ENCODE measurements around the gene DNMT3B.

Gene DNMT3B

DNA sequence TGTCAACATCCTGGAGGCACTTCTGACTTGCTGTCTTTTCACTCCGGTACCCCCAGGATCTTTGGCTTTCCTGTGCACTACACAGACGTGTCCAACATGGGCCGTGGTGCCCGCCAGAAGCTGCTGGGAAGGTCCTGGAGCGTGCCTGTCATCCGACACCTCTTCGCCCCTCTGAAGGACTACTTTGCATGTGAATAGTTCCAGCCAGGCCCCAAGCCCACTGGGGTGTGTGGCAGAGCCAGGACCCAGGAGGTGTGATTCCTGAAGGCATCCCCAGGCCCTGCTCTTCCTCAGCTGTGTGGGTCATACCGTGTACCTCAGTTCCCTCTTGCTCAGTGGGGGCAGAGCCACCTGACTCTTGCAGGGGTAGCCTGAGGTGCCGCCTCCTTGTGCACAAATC is 45.5 kb downstream of the DNMT3B start:
- no peak overlapping the region for H3K27ac ChIP-seq
- H3K27me3 ChIP-seq: no peaks in the 10 kb centered on the region
- TF ChIP-seq, protein P1, sequence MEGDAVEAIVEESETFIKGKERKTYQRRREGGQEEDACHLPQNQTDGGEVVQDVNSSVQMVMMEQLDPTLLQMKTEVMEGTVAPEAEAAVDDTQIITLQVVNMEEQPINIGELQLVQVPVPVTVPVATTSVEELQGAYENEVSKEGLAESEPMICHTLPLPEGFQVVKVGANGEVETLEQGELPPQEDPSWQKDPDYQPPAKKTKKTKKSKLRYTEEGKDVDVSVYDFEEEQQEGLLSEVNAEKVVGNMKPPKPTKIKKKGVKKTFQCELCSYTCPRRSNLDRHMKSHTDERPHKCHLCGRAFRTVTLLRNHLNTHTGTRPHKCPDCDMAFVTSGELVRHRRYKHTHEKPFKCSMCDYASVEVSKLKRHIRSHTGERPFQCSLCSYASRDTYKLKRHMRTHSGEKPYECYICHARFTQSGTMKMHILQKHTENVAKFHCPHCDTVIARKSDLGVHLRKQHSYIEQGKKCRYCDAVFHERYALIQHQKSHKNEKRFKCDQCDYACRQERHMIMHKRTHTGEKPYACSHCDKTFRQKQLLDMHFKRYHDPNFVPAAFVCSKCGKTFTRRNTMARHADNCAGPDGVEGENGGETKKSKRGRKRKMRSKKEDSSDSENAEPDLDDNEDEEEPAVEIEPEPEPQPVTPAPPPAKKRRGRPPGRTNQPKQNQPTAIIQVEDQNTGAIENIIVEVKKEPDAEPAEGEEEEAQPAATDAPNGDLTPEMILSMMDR (IDR thresholded peaks at IDR 0.05): no peak
- no peaks in the 10 kb centered on the region for H3K9me3 ChIP-seq
- H3K36me3 ChIP-seq: no peaks in the 10 kb centered on the region
- no peak overlapping the region for H3K4me3 ChIP-seq (ENCODE audit: low read depth in 1 of 2, low read length in 1 of 2)
- no peaks in the 10 kb centered on the region for H3K4me1 ChIP-seq (ENCODE audit: control insufficient read depth in 1 of 2, insufficient read depth in 1 of 2, low read depth in 1 of 2, low read length in 1 of 2)

DNA sequence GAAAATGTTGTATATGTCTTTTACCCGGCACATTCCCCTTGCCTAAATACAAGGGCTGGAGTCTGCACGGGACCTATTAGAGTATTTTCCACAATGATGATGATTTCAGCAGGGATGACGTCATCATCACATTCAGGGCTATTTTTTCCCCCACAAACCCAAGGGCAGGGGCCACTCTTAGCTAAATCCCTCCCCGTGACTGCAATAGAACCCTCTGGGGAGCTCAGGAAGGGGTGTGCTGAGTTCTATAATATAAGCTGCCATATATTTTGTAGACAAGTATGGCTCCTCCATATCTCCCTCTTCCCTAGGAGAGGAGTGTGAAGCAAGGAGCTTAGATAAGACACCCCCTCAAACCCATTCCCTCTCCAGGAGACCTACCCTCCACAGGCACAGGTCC is 46.3 kb downstream of the DNMT3B start:
- Histone ChIP-seq H3K4me1 (ENCODE audit: control insufficient read depth in 1 of 2, insufficient read depth in 1 of 2, low read depth in 1 of 2, low read length in 1 of 2) (no peaks in the 10 kb centered on the region), H3K36me3 (no peaks in the 10 kb centered on the region), H3K27me3 (no peaks in the 10 kb centered on the region), H3K9me3 (no peaks in the 10 kb centered on the region), H3K27ac (no peak overlapping the region), H3K4me3 (ENCODE audit: low read depth in 1 of 2, low read length in 1 of 2) (no peak overlapping the region)
- TF ChIP-seq, protein P1 (IDR thresholded peaks at IDR 0.05): no peak

DNA sequence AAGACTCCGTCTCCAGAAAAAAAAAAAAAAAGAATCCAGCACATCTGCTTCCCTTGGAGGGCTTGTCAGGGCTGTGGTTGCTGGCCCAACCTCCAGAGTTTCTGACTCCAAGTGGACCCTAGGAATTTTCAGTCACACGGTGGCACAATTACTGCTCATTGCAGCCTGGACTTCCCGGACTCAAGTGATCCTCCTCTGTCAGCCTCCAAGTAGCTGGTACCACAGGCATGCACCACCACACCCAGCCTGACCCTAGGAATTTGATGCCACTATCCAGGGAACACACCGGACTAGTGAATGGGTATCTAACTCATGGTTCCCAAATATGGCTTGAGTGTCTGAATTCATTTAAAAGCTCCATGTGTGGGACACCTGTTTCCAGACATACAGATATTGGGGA is 47.7 kb downstream of the DNMT3B start:
- Histone ChIP-seq H3K9me3 (no peaks in the 10 kb centered on the region), H3K4me1 (ENCODE audit: control insufficient read depth in 1 of 2, insufficient read depth in 1 of 2, low read depth in 1 of 2, low read length in 1 of 2) (no peaks in the 10 kb centered on the region), H3K27me3 (no peaks in the 10 kb centered on the region), H3K27ac (no peak overlapping the region), H3K4me3 (ENCODE audit: low read depth in 1 of 2, low read length in 1 of 2) (no peak overlapping the region), H3K36me3 (no peaks in the 10 kb centered on the region)
- TF ChIP-seq, protein P1 (IDR thresholded peaks at IDR 0.05): no peak

DNA sequence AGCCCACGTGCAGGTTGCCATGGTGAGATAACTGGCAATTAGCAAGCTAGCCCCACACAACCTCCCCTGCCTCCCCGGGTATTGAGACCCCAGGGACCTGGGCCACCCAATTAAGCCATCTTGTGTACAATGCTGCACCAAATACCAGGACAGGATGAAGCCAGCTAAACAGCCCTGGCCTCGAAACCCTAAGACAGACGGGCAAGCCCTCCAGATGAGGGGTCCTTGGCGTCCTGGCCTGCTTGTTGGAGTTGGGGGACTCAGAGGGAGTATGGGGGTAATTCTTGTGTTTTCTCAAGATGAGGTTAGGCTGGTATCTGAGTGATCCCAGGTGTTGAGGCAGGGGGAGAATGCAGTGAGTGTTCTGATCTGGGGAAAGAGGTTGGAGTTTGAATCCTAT is 48.8 kb downstream of the DNMT3B start:
- H3K27ac ChIP-seq: no peak overlapping the region
- H3K36me3 ChIP-seq: no peaks in the 10 kb centered on the region
- no peaks in the 10 kb centered on the region for H3K27me3 ChIP-seq
- no peaks in the 10 kb centered on the region for H3K4me1 ChIP-seq (ENCODE audit: control insufficient read depth in 1 of 2, insufficient read depth in 1 of 2, low read depth in 1 of 2, low read length in 1 of 2)
- no peaks in the 10 kb centered on the region for H3K9me3 ChIP-seq
- TF ChIP-seq, protein P1 (IDR thresholded peaks at IDR 0.05): no peak
- no peak overlapping the region for H3K4me3 ChIP-seq (ENCODE audit: low read depth in 1 of 2, low read length in 1 of 2)

DNA sequence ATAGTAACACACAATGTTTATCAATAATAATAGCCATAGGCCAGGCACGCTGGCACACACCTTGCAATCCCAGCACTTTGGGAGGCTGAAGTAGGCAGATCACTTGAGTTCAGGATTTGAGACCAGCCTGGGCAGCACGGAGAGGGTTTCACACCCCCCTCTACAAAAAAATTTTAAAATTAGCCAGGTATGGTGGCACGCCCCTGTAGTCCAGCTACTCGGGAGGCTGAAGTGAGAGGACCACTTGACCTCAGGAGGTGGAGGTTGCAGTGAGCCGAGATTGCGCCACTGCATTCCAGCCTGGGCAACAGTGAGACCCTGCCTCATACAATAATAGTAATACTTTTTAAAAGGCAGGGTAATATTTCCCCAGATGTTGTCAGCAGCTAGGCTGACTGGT is 49.7 kb downstream of the DNMT3B start:
- Histone ChIP-seq H3K27ac (no peak overlapping the region), H3K4me1 (ENCODE audit: control insufficient read depth in 1 of 2, insufficient read depth in 1 of 2, low read depth in 1 of 2, low read length in 1 of 2) (no peaks in the 10 kb centered on the region), H3K4me3 (ENCODE audit: low read depth in 1 of 2, low read length in 1 of 2) (no peak overlapping the region), H3K27me3 (no peaks in the 10 kb centered on the region), H3K36me3 (no peaks in the 10 kb centered on the region), H3K9me3 (no peaks in the 10 kb centered on the region)
- TF ChIP-seq, protein P1 (IDR thresholded peaks at IDR 0.05): no peak

All from neutrophil (primary cell).